Measurements from ENCODE around the gene GNG13.

GRCh38 chr16:784431-784830 lies 16.1 kb downstream of the GNG13 start:
- TF ChIP-seq, protein P1, sequence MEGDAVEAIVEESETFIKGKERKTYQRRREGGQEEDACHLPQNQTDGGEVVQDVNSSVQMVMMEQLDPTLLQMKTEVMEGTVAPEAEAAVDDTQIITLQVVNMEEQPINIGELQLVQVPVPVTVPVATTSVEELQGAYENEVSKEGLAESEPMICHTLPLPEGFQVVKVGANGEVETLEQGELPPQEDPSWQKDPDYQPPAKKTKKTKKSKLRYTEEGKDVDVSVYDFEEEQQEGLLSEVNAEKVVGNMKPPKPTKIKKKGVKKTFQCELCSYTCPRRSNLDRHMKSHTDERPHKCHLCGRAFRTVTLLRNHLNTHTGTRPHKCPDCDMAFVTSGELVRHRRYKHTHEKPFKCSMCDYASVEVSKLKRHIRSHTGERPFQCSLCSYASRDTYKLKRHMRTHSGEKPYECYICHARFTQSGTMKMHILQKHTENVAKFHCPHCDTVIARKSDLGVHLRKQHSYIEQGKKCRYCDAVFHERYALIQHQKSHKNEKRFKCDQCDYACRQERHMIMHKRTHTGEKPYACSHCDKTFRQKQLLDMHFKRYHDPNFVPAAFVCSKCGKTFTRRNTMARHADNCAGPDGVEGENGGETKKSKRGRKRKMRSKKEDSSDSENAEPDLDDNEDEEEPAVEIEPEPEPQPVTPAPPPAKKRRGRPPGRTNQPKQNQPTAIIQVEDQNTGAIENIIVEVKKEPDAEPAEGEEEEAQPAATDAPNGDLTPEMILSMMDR (IDR thresholded peaks at IDR 0.05): no peak
- TF ChIP-seq EZH2 (IDR thresholded peaks at IDR 0.05): no peak
- no peak for TF ChIP-seq EZH2phosphoT487 (IDR thresholded peaks at IDR 0.05)
